Right lobe of liver (tissue), 4 donors: ENCODE measurements around the gene LRRC1.

Source experiments
- POLR2A ChIP-seq: fragments of 450-650 bp; IDR thresholded peaks from one replicate; pipeline ENCODE4 v1.6.1; 2017; ENCODE audit warnings: antibody characterized with exemption, mild to moderate bottlenecking
- TF ChIP-seq, protein P1 (sequence below), 4 donors: fragments of 200-600 bp in 3 of 4; fragments of 450-650 bp in 1 of 4; IDR thresholded peaks; one replicate each; pipeline versions ENCODE4 v1.5.1 to v1.8.0; 2016 to 2022; ENCODE audit warnings: antibody characterized with exemption in 4 of 4, mild to moderate bottlenecking in 2 of 4
- donor health status: DM: no; HTN: no; CAD: no.
- donor health status: DM: no; HTN: no; CAD: no.
- donor health status: DM: no; HTN: yes; CAD: no.

DNA sequence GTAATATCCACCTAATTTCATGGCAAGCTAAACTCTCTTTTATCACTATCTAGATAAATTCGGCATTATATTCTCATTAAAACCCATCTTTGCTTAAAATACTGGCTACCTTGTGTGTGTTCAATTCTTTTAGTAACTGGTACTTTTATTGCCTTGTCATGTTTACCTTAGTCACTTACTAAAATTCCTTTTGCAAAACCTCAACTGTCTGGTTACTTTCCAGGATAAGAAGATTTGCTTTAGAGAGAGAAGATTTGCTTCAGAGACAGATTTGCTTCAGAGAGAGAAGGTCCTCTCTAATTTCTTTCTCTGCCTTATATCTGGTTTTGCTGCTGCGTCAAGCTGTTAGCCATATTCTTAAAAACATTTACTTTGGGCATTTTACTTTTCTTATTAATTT, 164.9 kb downstream of the LRRC1 start:
- TF ChIP-seq, protein P1, sequence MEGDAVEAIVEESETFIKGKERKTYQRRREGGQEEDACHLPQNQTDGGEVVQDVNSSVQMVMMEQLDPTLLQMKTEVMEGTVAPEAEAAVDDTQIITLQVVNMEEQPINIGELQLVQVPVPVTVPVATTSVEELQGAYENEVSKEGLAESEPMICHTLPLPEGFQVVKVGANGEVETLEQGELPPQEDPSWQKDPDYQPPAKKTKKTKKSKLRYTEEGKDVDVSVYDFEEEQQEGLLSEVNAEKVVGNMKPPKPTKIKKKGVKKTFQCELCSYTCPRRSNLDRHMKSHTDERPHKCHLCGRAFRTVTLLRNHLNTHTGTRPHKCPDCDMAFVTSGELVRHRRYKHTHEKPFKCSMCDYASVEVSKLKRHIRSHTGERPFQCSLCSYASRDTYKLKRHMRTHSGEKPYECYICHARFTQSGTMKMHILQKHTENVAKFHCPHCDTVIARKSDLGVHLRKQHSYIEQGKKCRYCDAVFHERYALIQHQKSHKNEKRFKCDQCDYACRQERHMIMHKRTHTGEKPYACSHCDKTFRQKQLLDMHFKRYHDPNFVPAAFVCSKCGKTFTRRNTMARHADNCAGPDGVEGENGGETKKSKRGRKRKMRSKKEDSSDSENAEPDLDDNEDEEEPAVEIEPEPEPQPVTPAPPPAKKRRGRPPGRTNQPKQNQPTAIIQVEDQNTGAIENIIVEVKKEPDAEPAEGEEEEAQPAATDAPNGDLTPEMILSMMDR (IDR thresholded peaks at IDR 0.05): no peak
- no peak for TF ChIP-seq POLR2A
